HL-60/S4 treated with retinoic acid at 250 ng/mL for 4 days and 3 days (cell line): Measurements from ENCODE around the gene MACF1.

Source experiments
- in situ Hi-C: fragments of 300-500 bp; cut with MboI; formaldehyde crosslinking; loops from 2 replicates; pipeline ENCODE4 v1.7.0; 2022; ENCODE audit warnings: low sequenced_read_pairs

The MACF1 gene

GRCh38 chr1:39174390-39175081 is 30.0 kb upstream of the MACF1 start:
- in situ Hi-C loops: no loop called here

GRCh38 chr1:39177706-39178105 is 26.8 kb upstream of the MACF1 start:
- in situ Hi-C loops: no loop called here

GRCh38 chr1:39178541-39179431 is 25.7 kb upstream of the MACF1 start:
- in situ Hi-C loops: no loop called here

GRCh38 chr1:39181311-39181710 is 23.2 kb upstream of the MACF1 start:
- in situ Hi-C loops: loop anchor here (10.0 kb wide), 1 partner anchor 83 kb away; no protein-coding TSS in a partner anchor

DNA sequence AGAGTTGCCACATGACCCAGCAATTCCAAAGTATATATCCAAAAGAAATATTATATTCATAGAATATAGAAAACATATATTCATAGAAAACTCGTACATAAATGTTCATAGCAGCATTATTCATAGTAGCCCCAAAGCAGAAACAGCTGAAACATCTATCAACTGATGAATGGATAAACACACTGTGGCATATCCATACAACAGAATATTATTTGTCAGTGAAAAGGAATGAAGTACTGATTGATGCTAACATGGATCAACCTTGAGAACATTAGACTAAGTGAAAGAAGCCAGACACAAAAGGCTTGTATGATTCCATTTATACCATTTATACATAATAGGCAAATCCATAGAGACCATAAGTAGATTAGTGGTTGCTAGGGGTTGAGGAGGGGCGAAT is 21.7 kb upstream of the MACF1 start:
- in situ Hi-C loops: loop anchor here (10.0 kb wide), 1 partner anchor 82 kb away; no protein-coding TSS in a partner anchor

GRCh38 chr1:39183503-39184353 is 20.8 kb upstream of the MACF1 start:
- in situ Hi-C loops: loop anchor here (10.0 kb wide), 1 partner anchor 81 kb away; no protein-coding TSS in a partner anchor

GRCh38 chr1:39184354-39184818 is 20.1 kb upstream of the MACF1 start:
- in situ Hi-C loops: loop anchor here (10.0 kb wide), 1 partner anchor 80 kb away; no protein-coding TSS in a partner anchor

DNA sequence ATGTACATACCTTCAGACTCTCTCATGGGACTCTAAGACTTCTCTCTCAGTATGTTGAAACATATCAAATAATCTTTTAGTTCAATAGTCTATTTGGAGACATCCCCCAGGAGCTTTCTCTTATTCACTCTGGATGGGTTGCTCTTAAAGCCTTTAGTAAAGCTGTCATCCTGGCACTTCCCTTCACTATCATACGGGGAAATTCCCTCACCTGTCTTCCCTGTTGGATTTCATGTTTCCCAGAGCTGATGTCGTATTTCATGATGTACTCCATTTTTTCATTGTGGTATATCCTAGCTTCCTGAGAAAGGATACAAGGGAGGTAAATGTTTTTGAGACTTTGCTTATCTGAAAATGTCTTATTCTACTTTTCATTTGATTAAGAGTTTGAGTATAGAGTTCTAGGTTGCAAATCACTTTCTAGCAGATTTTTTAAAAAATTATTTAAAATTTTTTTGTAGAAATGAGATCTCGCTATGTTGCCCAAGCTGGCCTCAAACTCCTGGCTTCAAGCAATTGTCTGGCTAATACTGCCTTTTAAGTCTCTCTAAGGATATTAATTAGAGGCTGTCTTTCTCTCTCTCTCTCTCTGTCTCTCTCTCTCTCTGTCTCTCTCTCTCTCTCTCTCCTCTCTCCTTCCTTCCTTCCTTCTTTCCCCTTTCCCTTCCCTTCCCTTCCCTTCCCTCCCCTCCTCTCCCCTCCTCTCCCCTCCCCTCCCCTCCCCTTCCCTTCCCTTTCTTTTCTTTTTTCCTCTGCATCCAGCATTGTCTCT is 17.0 kb upstream of the MACF1 start:
- in situ Hi-C loops: loop anchor here (10.0 kb wide), 1 partner anchor 77 kb away; no protein-coding TSS in a partner anchor

DNA sequence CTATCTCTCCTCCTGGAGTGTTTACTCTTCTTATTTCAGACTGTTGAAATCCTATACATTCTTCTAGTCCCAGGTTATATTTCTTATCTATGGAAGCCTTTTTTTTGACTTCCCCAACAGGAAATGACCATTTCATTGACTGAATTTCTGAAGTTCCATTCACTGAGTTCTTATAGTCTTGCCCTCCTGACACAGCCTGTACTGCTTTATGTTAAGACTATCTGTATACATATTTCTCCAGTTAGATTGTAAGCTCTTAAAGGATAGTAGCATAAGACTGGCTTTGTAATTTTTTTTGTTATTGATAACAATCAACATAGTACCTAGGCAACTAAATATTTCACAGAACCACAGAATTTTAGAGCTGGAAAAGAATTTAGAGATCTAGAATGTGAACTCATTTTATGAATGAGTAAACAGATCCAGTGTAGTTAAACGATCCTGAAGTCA is 14.9 kb upstream of the MACF1 start:
- in situ Hi-C loops: loop anchor here (10.0 kb wide), 1 partner anchor 75 kb away; no protein-coding TSS in a partner anchor

DNA sequence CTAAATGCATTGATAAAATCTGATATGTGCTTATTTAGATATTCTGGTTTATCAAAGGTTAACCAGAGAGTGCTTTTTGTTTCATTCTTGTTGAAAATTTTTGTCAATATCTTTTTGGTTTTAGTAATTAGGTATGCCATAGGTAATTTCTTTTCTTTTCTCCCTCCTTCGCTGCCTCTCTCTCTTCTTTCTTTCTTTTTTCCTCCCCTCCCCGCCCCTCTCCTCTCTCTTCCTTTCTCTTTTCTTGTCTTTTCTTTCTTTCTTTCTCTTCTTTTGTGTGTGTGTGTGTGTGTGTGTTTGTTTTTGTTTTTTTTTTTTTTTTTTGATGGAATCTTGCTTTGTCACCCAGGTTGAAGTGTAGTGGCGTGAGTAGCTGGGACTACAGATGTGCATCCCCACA is 14.4 kb upstream of the MACF1 start:
- in situ Hi-C loops: no loop called here

DNA sequence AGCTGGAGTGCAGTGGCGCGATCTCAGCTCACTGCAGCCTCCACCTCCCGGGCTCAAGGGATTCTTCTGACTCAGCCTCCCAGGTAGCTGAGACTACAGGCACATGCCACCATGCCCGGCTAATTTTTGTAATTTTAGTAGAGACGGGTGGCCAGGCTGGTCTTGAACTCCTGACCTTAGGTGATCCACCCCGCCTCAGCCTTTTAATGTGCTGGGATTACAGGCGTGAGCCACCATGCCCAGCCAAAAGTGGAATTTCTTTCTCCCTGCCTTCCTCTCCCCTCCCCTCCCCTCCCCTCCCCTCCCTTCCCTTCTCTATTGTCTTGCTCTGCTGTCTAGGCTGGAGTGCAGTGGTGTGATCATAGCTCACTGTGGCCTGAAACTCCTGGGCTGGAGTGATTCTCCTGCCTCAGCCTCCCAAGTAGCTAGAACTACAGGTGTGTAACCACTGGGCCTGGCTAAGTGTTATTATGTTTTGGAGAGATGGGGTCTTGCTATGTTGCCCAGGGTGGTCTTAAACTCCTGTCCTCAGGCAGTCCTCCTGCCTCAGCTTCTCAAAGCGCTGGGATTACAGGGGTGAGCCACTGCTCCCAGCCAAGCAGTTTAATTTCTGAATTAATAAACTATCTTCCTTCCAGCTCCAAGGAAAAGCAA is 10.0 kb upstream of the MACF1 start:
- in situ Hi-C loops: no loop called here

DNA sequence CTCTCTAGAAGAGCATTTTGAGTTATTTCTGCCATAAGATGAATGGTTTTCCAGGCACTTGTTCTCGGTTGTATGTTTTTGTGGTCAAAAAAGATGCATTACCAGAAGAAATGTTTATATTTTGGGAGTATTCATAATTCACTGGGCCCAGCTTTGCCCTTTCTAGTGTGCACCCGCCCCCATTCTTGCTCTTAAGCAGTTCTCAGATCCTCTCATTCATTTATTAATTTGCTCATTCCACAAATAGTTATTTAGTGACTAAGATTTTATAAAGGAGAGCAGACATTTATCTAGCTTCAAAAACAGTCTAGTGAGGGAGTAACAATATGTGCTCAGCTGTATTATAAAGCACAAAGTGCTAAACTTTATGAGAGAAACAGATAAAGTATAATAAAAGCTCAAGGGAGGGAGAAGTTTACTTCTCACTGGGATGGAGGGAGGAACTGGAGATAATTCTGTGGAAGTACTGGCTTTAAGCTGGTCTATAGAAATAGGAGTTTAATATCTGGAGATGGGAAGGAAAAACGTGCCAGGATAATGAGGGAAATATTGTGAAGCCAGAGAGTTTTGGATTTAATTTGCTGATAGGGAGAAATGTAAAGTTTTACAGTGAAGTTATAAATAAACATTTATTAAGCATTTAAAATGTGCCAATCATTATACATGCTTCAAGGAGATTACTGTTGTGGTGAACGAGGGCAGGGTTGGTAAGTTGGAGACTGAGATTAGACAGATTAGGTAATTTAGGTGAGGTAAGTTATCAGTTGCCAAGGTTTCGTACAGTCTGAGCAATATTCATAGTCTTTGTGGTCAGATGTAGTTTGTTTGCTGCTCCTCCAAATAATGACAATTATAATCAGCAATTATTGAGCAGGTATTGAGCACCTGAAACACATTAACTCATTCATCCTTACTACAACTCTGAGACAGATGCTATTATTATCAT is 9.1 kb upstream of the MACF1 start:
- in situ Hi-C loops: no loop called here

- in situ Hi-C loops: no loop called here
Measured at GRCh38 chr1:39196244-39197215, 8.0 kb upstream of the MACF1 start.

GRCh38 chr1:39199593-39199992 is 4.9 kb upstream of the MACF1 start:
- in situ Hi-C loops: no loop called here

DNA sequence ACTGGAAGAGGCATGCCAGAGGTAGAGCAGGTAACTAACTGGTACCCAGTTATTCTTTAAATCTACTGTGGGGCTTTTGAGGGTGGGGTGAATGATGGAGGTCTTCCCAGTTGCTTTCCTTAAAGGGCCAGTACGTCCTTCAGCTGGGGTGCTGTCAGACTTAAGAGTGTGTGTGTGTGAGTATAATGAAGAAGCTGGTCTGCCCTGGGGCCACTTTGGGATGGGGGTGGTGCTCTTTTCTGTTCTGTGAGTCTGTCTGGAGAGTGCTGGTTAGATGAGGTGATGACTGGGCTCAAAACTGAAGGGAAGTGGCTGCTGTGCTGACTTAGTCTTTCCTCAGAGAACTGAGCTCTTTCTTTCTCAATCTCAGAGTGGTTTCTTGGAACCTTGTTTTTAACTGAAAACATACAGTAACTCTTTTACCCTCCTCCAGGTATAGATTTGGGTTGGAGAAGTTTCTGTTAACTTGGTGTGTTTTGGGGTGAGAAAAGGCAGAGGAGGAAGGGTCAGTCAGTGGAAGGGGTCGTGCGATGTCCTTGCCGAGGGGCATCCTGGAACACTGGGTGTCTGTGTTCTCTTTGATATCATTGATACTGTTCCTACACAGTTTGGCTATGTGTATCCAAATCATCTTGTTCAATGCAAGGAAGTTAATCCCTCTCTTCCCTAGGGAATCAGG is 746 bp downstream of the MACF1 start:
- in situ Hi-C loops: no loop called here

- in situ Hi-C loops: no loop called here
Measured at GRCh38 chr1:39205781-39206464, 1.4 kb downstream of the MACF1 start.
